GM04503 (cell line): ENCODE results near the gene KCNK5.

Source experiments
- DNase-seq: peaks from one replicate; pipeline ENCODE4 v3.0.0-alpha.2; 2012; ENCODE audit warnings: low read depth

KCNK5 gene

GRCh38 chr6:39240155-39240757 is 11.0 kb upstream of the KCNK5 start:
- no peak for DNase-seq

DNA sequence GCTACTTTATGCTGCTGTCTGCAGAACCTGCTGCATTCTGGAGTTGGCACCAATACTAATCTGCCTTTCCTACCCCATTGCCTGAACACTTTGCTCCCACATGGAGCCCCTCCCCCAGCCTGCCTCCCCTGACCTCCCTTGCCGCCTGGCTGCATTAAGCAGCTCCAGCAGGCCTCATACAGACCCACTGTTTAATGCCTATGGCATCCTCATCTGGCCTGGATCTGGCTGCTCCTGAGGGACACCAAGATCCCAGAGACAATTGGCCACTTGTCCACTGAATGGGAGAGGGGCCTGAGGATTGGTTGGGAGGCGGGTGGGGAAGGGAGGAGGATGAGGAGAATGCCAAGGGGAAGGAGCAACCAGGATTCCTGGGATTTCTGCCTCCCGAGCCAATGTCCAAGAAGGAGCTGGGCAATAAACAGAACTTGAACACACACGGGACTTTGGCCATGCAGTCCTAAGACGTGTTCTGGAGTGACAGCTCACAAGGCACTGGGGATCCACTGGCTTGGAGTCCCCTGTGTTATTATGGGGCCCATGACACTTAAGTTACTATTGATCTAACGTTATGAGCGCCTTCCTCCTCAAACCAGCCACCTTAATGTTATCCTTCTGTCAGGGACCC is 10.4 kb upstream of the KCNK5 start:
- no peak for DNase-seq

- no peak for DNase-seq
Measured at GRCh38 chr6:39236742-39237141, 7.5 kb upstream of the KCNK5 start.

GRCh38 chr6:39233333-39233732 is 4.1 kb upstream of the KCNK5 start:
- DNase-seq: no peak

DNA sequence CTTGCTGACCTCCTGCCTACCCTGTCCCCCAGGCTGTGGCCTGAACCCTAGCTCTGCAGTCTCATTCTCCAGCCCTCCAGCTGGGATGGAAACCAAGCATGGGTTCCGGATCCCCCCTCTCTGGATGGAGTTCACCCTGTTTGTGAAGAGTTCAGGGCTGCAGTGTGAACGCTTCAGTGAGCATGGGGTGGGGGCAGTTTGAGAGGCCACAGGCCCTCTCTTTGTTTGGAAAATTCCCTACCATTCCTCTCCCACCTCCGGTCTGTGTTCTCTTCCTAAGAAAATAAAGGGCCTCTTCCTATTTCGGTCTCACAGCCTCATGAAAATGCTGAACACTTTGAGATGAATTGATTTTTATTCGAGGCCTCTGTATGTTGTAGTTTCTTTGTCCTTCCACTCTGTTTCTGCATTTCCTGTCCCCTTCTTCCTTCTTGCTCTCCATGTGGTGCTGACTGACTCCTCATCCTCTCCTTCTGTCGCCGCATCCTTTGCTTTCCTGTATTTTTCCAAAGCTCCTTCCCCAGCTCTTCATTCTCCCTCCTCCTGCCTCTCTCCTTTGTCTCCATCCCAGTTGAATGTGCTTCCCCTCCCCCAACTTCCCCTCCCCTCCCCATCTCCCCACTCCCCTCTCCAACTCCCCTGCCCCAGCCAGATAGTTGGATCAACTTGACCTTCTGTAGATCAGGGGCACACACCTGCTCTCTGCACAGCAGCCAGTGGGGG is 2.4 kb upstream of the KCNK5 start:
- no peak for DNase-seq

DNA sequence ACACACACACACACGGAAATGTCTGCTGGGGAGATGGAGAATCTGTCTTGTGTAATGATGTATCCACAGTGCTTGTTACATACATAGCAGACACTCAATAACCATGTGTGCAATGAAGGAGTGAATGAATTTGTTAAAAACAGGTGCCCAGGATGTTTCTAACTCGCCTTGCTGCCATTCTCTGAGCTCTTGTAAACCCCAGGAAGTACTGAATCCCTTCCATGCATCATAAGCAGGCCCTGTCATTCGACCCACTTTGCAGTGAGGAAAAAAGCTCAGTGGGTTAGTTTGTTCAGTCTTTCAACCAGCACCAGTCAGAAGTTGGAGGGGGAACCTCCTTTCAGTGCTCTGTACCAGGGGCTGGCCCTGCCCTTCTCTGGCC is 1.4 kb upstream of the KCNK5 start:
- DNase-seq: no peak

- no peak for DNase-seq
Measured at GRCh38 chr6:39228111-39228971, 934 bp downstream of the KCNK5 start.

- no peak for DNase-seq
Measured at GRCh38 chr6:39227476-39227875, 1.8 kb downstream of the KCNK5 start.

DNA sequence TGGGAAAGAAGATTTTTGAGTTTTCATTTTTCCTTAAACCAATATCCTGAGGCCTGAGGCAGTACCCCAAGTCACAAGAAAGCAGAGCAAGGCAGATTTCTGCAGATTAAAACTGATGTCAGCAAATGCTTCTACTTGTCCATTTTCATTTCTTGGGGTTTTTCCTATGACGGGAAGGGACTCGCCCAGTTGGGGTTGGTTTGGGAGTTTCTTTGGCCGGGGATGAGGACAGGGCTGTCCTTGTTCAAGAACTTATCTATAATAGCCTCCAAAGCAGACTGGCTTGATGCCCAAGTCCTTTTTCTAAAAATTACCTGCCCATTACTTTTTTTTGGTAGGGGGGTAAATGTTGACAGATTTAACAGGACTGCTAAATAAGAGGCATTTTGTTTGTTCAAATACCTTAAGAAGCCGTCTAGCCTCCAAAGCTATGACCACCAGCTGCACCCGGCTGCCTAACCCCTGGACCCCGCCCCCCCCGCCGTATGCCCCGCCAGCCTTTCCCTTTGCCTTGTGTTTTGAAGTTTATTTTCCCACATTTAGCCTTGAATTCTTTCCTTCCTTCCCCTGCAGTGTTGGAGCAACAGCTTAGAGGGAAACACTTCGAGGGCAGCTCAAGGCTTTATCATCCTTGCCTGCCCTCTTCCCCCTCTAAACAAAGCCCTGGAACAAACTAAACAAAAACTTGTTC is 2.5 kb downstream of the KCNK5 start:
- no peak for DNase-seq

DNA sequence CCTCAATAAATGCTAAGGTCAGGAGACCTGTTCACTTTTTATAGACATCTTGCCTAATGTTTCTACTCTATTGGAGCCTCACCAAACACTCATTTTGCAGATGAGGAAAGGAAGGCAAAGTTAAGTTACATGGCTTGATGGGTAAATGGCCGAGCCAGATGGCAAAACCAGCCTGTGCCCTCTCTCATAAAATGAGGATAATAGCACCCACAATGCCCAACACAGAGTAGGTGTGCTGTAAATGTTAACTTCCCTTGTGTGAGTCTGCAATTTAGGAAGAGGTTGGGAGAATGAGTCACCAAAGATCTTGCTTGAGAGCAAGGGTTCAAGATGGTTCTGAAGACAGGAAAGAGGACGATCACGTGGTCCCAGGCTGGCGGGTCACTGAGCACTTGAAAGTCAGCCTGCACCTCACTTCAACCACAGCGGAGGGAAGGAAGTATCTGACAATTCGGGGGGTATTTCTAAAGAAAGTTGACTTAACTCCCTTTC is 3.3 kb downstream of the KCNK5 start:
- DNase-seq: no peak

- DNase-seq: no peak
Measured at GRCh38 chr6:39225543-39225942, 3.7 kb downstream of the KCNK5 start.

DNA sequence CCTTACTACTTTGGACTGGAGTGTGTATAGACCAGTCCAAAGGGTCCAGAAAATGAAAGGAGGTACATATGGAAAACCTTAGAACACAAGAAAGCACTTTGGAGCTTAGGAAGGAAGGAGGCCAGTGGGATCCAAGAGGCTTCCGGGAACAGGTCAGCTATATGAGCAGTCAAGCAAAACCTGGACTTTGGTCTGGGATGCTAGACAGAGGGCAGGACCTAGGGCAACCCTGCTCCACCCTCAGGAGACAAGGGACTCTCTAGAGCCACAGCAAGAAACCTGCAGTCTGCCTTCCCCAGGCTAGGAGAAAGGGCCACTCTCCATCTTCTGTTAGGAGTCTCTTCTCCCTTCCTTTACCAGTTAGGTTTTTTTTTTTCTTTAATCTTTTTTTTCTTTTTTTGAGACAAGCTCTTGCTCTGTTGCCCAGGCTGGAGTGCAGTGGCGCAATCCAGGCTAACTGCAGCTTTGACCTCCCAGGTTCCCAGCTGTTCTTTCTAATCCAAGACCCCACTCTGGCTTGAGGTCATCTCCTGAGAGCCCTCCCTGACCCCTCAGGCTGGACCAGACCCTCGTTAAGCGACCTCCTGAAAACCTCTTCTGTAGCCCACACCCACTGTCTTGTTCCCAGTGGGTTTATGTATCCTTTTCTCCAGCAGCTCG is 4.6 kb downstream of the KCNK5 start:
- no peak for DNase-seq

GRCh38 chr6:39224011-39224410 is 5.3 kb downstream of the KCNK5 start:
- DNase-seq: no peak

GRCh38 chr6:39223555-39223954 is 5.7 kb downstream of the KCNK5 start:
- DNase-seq: no peak

DNA sequence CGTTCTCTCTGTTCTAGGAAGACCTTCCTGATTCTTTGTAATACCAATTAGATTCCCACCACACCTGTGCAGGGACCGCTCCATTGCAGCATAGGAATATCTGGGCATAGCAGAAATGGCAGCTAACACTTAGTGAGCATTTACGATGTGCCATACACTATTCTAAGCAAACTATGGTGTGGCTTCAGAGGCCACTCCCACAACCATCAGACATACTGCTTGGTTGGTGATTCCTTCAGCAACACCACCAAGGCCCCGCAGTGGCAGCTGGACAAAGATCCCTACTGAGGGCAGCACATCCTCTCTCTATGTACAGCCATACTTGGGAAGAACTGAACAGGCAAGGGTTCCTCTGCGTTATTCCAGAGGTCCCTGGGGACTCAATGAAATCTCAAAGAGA is 6.2 kb downstream of the KCNK5 start:
- no peak for DNase-seq

DNA sequence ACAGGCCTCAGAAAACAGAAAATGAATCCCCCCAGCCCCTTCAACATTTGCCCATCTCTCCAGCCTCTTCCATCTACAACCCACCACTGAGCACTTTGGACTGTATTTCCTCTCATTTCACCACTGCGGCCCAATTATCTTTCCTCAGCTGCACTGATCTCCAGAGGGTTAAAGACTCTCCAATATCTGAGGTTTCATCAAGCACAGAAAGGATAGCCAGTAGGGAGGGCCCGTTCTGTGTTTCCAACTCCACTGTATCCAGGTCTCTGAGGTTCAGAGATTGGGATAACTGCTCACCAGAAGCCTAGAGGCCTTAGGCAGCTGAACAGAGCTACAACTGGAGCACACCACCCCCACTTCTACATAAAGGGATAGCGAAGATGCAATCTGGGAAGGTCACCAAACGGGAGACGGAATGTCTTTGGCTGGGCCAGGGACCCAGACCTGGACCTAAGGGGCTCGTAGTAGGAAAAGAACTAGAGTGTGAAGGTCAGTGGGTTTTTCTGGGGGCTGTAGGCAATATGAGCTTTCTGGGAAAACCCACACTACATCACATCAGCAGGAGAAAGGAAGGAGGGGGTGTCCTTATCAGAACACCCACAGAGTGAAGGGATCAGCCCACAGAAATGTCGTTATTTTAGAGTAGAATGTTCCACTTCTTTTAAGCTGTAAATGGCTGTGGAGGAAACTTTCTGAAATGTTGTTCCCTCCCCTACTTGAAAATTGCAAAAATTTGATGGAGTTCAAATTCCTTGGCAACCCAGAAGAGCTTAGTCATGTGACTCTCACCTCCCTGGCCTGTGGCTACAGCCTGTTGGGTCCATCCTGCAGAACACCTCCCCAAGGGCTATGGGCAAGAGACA is 7.3 kb downstream of the KCNK5 start:
- no peak for DNase-seq

DNA sequence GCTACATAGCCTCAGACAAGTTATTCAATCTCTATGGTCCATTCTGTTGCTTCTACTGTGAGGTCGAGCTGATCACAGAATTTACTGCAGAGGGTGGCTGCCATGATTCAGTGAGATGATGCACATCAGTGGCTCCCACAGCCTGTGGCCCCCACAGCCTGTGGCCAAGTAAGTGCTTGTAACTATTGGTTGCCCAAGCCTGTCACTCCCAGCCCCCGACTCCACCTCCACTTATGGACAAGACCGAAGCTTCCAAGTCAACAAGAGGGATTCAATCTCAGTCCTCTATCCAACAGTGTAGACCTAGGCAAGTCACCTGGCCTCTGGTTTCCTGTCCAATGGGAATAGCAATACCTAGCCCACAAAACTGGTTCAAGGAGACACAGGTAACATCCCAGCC is 8.2 kb downstream of the KCNK5 start:
- DNase-seq: no peak

DNA sequence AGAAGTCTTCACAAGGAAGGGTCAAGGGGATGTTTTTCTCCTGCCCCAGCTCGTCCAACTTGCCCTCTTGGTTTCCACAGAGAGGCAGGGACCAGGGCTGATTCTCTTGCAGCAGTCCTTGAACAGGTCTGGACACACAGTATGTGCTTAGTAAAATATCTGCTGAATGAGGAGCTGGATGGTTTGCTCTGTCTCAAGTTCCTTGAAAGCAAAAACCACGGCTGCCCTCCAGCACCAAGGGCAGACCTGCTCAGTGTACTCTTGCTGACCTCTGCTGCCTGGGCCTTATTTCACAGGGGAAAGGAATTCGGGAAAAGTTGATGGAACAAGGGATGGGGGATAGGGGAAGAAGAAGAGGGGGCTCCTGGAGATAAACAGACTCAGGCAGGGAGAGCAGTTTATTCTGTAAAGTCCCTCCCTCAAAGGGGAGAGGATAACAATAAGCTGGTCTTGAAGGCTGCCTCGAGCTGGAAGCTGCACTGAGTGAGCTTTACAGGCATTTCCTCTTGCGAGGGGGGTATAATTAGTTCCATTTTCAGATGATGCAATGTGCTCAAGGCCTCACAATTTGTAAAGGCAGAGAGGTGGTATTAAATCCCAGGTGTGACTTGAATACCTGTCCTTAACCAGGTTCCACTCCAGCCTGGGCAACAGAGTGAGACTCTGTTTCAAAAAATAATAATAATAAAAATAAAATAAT is 10.3 kb downstream of the KCNK5 start:
- DNase-seq: no peak

DNA sequence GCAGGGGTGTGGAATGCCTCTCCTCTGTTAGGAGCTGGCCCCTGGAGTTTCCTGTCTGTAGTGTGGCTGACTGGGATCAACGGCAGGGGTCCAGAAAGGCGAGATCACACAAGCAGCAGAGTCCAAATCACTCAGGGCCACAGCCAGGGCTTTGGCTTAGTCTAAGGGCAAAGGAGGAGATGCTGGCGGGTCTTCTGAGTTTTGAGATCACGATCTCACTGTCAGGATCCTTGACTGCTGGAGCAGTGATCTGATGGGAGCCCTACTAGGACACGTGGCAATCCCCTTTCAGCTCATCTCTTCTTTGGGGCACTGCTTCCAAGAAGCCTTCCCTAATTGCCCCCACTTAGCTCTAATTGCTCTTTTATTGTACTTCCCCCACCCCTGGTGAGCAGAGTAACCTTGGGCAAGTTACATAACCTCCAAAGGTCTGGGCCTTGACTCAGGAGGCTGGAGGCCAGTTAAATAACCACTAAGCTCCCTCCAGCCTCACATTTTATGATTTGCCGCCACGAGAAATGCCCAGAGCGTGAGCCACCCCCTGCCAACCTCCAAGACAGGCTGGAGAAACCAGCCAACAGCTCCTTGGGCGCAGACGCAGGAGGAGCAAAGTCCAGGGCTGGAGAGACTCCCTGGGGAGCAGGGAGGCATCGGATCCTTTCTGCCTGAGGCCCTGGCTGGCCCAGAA is 12.0 kb downstream of the KCNK5 start:
- DNase-seq: no peak
